RWPE2 (cell line): ENCODE data around the gene ZNF506.
"Not testable (repeated sequence)": the region's sequence is repeated elsewhere in the genome, so short reads cannot be mapped to it uniquely, and the experiment has no call there.

Experiments
- ATAC-seq: fragments of 200-7000 bp; cut with Tn5 transposase; 3 replicates; pipeline ENCODE4 v1.9.1; 2021; ENCODE audit warnings: low read depth
- DNase-seq: peaks from one replicate; pipeline ENCODE4 v3.0.0-alpha.2; 2020; ENCODE audit warnings: low spot score
- H3K27ac ChIP-seq: fragments of 450-650 bp; 2 replicates; pipeline ENCODE4 v1.5.1; 2017; ENCODE audit warnings: mild to moderate bottlenecking; ENCODE audit not compliant: poor library complexity, severe bottlenecking
- H3K27me3 ChIP-seq: fragments of 250-450 bp; sonication (Bioruptor Pico); 2 replicates; pipeline ENCODE4 v1.5.1; 2021; ENCODE audit warnings: mild to moderate bottlenecking, moderate library complexity; ENCODE audit not compliant: insufficient read depth, poor library complexity, severe bottlenecking
- H3K36me3 ChIP-seq: fragments of 250-450 bp; sonication (Bioruptor Pico); 2 replicates; pipeline ENCODE4 v1.5.1; 2020; ENCODE audit warnings: low read depth, mild to moderate bottlenecking, moderate library complexity
- H3K4me1 ChIP-seq: fragments of 250-450 bp; sonication (Bioruptor Pico); 2 replicates; pipeline ENCODE4 v1.5.1; 2021; ENCODE audit warnings: mild to moderate bottlenecking, moderate library complexity; ENCODE audit not compliant: insufficient read depth, poor library complexity, severe bottlenecking
- H3K4me3 ChIP-seq: fragments of 250-450 bp; sonication (Bioruptor Pico); 2 replicates; pipeline ENCODE4 v1.5.1; 2021; ENCODE audit warnings: mild to moderate bottlenecking, moderate library complexity; ENCODE audit not compliant: severe bottlenecking
- H3K9me3 ChIP-seq: fragments of 250-450 bp; sonication (Bioruptor Pico); 2 replicates; pipeline ENCODE4 v1.5.1; 2021; ENCODE audit warnings: mild to moderate bottlenecking, moderate library complexity; ENCODE audit not compliant: severe bottlenecking
- TF ChIP-seq, protein P1 (sequence below): fragments of 450-650 bp; IDR thresholded peaks from one replicate; pipeline ENCODE4 v1.5.1; 2017; ENCODE audit warnings: mild to moderate bottlenecking, moderate library complexity; ENCODE audit not compliant: poor library complexity, severe bottlenecking

ZNF506 gene

DNA sequence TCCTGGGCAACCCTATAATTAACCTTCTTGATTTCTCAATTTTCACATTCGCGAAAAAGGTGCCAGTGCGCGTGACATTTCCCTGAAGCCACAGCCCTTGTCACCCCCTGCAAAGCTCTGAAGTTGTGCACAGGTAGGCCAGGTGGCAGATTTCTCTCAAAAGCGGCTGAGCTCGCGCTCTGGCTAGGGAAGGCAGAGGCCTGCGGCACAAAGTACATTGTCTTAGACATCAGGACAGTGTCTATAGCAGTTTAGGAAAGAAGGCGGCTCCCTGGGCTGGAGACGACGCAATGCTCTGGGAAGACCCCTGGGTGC lies 45.7 kb downstream of the ZNF506 start:
- Histone ChIP-seq H3K4me3 (peak overlapping the region; percentile 49), H3K9me3 (peaks cover 2% of the 10 kb centered on the region), H3K27ac (no peak overlapping the region), H3K36me3 (peaks cover 16% of the 10 kb centered on the region; the same call in 1 of the 2 replicates), H3K4me1 (no peaks in the 10 kb centered on the region), H3K27me3 (no peaks in the 10 kb centered on the region)
- ATAC-seq (peak; percentile 8), DNase-seq (no peak)
- TF ChIP-seq, protein P1, sequence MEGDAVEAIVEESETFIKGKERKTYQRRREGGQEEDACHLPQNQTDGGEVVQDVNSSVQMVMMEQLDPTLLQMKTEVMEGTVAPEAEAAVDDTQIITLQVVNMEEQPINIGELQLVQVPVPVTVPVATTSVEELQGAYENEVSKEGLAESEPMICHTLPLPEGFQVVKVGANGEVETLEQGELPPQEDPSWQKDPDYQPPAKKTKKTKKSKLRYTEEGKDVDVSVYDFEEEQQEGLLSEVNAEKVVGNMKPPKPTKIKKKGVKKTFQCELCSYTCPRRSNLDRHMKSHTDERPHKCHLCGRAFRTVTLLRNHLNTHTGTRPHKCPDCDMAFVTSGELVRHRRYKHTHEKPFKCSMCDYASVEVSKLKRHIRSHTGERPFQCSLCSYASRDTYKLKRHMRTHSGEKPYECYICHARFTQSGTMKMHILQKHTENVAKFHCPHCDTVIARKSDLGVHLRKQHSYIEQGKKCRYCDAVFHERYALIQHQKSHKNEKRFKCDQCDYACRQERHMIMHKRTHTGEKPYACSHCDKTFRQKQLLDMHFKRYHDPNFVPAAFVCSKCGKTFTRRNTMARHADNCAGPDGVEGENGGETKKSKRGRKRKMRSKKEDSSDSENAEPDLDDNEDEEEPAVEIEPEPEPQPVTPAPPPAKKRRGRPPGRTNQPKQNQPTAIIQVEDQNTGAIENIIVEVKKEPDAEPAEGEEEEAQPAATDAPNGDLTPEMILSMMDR, result no peak

DNA sequence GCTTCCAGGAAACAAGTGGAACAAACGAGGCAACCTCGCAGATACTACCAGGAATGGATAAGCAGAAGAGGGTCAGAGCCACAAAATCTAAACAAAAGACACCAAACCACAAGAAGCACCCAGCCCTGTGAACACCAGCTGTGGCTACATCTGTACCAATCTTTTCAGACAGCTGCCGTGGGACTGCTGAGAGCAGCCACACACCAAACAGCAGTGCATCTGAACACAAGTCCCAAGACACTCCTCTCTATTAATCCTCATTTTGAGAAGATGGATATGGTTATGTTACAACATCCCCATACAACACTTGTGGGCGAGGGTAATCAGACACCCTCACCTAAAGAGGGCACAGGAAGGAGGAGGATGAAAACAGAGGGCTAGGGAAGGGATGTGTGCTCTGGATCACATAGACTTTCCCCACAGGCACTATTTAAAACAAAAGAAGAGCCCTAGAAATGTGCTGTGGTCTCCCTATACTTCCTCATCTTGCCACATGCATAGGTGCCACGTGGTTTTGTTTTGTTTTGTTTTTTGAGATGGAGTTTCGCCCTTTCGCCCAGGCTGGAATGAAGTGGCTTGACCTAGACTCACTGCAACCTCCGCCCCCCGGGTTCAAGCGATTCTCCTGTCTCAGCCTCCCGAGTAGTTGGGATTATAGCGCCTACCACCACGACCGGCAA lies 47.1 kb downstream of the ZNF506 start:
- DNase-seq, result no peak
- Histone ChIP-seq H3K36me3 (peaks cover 14% of the 10 kb centered on the region; the same call in 1 of the 2 replicates), H3K27me3 (no peaks in the 10 kb centered on the region), H3K27ac (no peak overlapping the region), H3K4me3 (no peak overlapping the region), H3K4me1 (no peaks in the 10 kb centered on the region), H3K9me3 (peaks cover 2% of the 10 kb centered on the region)
- ATAC-seq, result no peak
- TF ChIP-seq, protein P1, result no peak

DNA sequence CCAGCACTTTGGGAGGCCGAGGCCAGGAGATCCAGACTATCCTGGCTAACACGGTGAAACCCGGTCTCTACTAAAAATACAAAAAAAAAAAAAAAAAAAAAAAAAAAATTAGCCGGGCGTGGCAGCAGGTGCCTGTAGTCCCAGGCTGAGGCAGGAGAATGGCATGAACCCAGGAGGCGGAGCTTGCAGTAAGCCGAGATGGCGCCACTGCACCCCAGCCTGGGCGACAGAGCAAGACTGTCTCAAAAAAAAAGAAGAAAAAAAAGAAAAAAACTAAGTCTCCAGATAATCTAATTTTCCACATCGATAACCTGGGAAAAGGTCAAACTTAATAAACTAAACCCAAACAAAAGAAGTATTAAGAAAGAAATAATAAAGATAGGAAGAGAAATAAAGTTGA lies 49.6 kb downstream of the ZNF506 start:
- not testable (repeated sequence) for H3K36me3 ChIP-seq, H3K27ac ChIP-seq, H3K4me3 ChIP-seq, H3K4me1 ChIP-seq, H3K9me3 ChIP-seq, ATAC-seq, DNase-seq, H3K27me3 ChIP-seq

DNA sequence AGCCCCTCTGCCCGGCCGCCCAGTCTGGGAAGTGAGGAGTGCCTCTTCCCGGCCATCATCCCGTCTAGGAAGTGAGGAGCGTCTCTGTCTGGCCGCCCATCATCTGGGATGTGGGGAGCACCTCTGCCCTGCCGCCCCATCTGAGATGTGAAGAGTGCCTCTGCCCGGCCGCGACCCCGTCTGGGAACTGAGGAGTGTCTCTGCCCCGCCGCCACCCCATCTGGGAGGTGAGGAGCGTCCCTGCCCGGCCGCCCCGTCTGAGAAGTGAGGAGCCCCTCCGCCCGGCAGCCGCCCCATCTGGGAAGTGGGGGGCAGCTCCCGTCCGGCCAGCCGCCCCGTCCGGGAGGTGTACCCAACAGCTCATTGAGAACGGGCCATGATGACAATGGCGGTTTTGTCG lies 51.6 kb downstream of the ZNF506 start:
- not testable (repeated sequence) for H3K36me3 ChIP-seq, H3K27me3 ChIP-seq, H3K9me3 ChIP-seq, H3K4me3 ChIP-seq, ATAC-seq, H3K27ac ChIP-seq, H3K4me1 ChIP-seq, DNase-seq

DNA sequence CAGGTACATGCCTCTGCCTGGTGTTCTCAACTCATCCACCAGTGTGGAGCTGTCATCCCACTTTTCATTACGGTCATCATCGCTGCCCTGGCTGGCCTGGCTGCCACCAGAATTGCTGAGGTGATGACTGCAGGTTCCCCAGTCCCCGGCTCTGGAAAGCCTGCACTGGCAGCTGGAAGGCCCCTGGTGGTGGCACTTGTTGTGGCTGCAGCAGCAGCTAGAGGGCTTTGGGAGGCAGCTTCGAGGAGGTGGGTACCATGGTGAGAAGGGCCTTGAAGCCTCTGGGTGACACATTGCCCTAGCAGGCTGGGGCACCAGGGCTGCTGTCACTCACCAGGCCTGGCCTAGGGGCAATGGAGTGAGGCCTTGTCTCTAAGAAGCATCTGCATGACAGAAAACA lies 63.4 kb downstream of the ZNF506 start:
- ATAC-seq (no peak), DNase-seq (no peak)
- no peak overlapping the region for H3K4me3 ChIP-seq
- H3K36me3 ChIP-seq, result no peaks in the 10 kb centered on the region
- H3K27ac ChIP-seq, result no peak overlapping the region
- TF ChIP-seq, protein P1, result no peak
- H3K27me3 ChIP-seq, result no peaks in the 10 kb centered on the region
- H3K4me1 ChIP-seq, result no peaks in the 10 kb centered on the region
- no peaks in the 10 kb centered on the region for H3K9me3 ChIP-seq

DNA sequence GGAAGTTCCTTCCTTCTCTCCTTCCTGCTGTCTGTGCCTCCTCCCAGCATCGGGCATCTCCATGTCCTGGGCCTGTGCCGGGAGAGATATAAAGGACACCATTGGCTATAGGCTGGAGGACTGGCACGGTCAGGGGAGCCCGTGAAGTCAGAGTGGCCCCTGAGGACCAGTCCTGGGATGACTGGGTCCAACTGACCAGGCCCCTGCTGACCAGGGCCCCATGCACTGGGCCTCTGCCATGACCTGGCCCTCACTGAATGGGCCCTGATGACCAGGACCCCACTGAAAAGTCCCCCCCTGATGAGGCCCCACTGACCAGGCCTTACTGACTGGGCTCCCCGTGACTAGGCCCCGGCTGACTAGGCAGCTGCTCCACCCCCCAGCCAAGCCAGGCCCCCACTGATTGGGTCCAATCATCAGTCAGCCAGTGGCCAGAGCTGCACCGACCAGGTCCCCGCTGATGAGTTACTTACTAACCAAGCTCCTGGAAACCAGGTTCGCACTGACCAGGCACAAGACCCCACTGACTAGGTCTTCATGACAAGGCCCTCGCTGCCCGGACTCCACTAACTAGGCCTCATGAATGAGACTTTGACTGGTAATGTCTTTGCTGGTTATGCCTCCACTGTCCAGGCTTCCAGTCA lies 68.7 kb downstream of the ZNF506 start:
- DNase-seq (no peak), ATAC-seq (no peak)
- Histone ChIP-seq H3K36me3 (no peaks in the 10 kb centered on the region), H3K27ac (no peak overlapping the region), H3K9me3 (no peaks in the 10 kb centered on the region), H3K4me3 (no peak overlapping the region), H3K27me3 (no peaks in the 10 kb centered on the region), H3K4me1 (no peaks in the 10 kb centered on the region)
- TF ChIP-seq, protein P1, result no peak
